ENCODE data around the gene RBFOX2.
"Not testable (repeated sequence)": the region's sequence is repeated elsewhere in the genome, so short reads cannot be mapped to it uniquely, and the experiment has no call there.

RBFOX2 gene

DNA sequence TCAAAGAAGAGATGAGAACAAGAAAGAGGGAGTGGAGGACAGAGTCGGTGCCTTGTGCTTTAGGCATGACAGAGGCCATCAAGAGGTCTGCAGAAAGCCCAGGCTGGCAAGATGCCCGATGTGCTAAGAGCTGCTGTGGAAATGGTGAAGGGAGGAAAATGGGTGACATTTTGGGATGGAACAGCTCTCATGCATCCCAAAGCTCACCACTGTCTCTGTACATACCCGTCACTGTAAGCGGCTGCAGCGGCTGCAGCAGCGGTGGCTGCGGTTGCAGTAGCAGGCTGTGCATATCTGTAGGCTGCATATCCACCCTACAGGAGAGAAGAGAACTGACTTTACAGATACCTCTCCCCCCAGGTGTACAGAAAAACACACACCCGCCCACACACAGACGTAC, 282.4 kb downstream of the RBFOX2 start:
- peaks cover 16% of the 10 kb centered on the region; the same call in 1 of the 2 replicates for H3K36me3 ChIP-seq (ENCODE audit: insufficient read depth, low read length)
- H3K4me1 ChIP-seq (ENCODE audit: insufficient read depth, low read length) = peaks cover 33% of the 10 kb centered on the region
- H3K9ac ChIP-seq (ENCODE audit: low read depth, low read length) = no peak overlapping the region
- H3K9me3 ChIP-seq (ENCODE audit: control insufficient read depth, insufficient read depth, low read length) = no peaks in the 10 kb centered on the region

DNA sequence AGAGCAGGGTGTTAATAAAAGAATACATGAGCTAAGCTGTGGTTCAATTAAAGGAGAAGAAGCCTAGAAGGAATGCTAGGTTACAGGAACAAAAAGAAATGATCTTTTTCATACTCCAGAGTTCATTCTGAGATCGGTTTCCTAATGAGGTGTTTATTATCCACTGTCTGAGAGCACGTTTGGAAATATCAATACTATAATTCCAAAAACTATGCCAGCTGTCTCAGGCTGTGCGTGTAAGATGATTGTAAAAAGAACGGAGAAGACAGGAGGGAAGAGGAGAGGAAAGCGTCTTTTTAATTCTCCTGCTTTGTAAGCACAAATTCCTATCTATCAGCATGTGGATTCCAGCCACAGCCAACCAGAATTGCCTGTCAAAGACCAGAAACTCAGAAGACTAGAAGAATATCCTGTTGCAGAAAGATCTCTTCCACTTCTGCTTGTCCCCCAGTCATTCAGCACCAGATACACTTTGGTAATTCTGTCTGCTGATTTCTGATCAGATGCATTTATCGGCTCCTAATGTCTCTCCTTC, 285.2 kb downstream of the RBFOX2 start:
- H3K9me3 ChIP-seq (ENCODE audit: control insufficient read depth, insufficient read depth, low read length) = no peaks in the 10 kb centered on the region
- peaks cover 17% of the 10 kb centered on the region for H3K4me1 ChIP-seq (ENCODE audit: insufficient read depth, low read length)
- H3K9ac ChIP-seq (ENCODE audit: low read depth, low read length) = no peak overlapping the region
- peaks cover 18% of the 10 kb centered on the region; the same call in 1 of the 2 replicates for H3K36me3 ChIP-seq (ENCODE audit: insufficient read depth, low read length)

DNA sequence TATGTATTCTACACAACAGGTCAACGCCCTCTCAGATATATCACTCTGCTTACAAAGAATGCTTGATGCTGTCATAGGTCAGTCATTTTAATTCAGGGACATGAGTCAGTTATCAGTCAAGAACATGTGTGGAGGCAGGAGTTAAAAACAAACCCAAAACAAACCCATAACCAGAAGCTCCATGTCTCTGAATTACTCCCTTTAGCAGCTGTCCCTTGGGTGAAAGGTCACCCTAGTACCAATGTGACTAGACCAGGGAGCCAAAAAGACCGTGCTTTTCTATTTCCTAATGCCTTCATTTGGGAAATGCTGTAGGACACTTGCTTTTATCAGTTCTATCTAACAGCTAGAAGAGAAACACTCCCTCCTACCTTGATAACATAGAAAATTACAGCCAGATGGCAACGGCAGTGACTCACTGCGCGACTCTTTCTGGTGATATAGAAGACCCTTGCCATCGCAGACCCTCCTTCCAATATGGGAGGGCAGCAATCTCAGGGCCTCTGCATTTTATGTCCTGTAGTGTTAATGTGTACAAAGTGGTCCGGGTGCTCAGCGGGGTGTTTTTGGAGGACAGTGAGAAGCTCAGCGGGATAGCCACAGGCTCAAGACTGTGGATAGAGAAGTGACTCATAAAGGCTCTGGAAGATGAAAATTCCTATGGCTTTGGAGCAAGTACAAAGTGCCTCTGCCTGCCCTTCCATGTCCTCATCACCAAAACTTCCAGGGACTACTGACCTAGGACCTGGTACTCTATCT, 286.1 kb downstream of the RBFOX2 start:
- Histone ChIP-seq H3K9me3 (ENCODE audit: control insufficient read depth, insufficient read depth, low read length) (no peaks in the 10 kb centered on the region), H3K36me3 (ENCODE audit: insufficient read depth, low read length) (peaks cover 19% of the 10 kb centered on the region; the same call in 1 of the 2 replicates), H3K4me1 (ENCODE audit: insufficient read depth, low read length) (peaks cover 9% of the 10 kb centered on the region), H3K9ac (ENCODE audit: low read depth, low read length) (no peak overlapping the region)

DNA sequence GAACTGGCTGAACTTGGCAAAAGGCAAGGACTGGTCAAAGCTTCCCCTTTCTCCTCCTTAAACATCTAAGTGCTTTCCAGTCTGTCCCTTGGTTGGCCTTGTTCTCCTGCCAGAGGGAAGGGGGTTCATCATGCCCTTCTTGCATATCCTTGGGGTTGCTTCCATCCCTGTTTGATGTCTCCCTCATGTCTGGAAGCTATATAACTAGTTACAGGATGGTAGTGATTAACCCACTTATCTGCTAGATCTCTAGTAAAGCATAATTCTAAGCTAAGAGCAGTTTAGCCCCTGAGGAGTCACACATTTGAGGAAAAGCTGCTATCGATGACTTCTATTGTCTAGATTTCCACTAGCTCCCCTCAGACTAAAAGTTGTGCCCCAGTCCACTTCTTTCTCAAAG, 288.0 kb downstream of the RBFOX2 start:
- H3K36me3 ChIP-seq (ENCODE audit: insufficient read depth, low read length) = peaks cover 9% of the 10 kb centered on the region; the same call in 1 of the 2 replicates
- H3K9me3 ChIP-seq (ENCODE audit: control insufficient read depth, insufficient read depth, low read length) = peaks cover 10% of the 10 kb centered on the region
- H3K4me1 ChIP-seq (ENCODE audit: insufficient read depth, low read length) = peaks cover 9% of the 10 kb centered on the region; the same call in 1 of the 2 replicates

DNA sequence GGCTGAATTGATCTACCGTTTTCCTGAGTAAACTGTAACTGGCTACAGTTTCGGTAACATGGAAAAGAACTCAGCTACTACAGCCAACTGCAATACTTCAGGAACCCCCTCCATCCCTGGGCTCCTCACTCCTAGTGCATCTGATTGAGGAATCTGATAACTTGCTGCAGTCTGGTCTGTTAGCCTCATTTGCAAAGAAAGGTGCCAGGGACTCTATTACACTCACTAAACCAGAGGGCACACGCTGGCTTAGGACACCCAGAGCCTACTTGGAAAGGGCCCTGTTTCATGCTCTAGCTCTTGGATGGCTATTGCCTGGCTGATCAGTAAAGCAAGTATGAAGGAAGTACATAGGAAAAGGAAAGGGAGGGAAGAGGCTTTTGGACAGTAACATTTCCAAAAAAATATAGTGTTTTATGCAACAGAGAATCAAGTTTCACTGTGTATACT, 288.7 kb downstream of the RBFOX2 start:
- Histone ChIP-seq H3K9me3 (ENCODE audit: control insufficient read depth, insufficient read depth, low read length) (peaks cover 11% of the 10 kb centered on the region), H3K36me3 (ENCODE audit: insufficient read depth, low read length) (peaks cover 8% of the 10 kb centered on the region; the same call in 1 of the 2 replicates), H3K9ac (ENCODE audit: low read depth, low read length) (no peak overlapping the region), H3K4me1 (ENCODE audit: insufficient read depth, low read length) (peaks cover 9% of the 10 kb centered on the region; the same call in 1 of the 2 replicates)

More for the DNA sequence above, 288.0 kb downstream of the RBFOX2 start:
- no peak overlapping the region for H3K9ac ChIP-seq (ENCODE audit: low read depth, low read length)

DNA sequence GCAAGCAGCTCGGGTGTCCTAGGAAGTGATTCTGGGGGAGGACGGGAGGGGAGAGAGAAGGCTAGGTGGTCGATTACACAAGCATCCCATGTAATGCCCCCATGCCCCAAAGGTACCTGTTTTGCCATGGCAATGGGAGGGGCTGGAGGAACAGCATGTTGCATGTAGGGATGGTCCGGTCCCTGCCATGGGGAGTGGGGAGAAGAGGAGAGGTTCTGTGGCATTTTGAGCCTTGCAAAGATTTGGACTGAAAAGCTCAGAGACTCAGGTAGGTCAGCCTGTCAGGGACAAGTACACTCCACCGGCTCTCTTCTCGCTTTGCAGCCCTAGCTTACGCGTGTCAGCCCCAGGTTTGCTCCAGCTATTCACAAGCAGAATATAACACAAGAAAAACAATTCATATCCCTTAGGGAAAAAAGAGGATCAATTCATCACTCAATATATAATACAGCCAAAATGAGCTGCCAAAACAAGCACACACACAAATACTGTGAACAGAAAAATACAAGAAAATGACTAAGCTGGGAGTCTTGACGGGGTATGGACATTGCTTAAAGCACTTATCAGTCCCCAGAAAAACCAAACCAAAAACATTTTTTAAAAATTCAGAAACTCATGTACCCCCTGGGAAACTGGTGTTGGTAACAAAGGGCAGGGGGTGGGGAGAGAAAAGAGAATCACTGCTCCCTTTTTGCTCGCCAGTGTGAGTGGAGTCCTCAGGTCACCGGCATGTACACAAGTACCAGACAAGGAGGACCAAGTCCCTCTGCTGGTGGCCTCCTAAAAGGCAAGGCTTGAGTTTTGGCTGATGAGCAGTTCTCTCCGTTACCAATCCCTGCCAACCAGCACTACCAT, 289.3 kb downstream of the RBFOX2 start:
- Histone ChIP-seq H3K9ac (ENCODE audit: low read depth, low read length) (no peak overlapping the region), H3K4me1 (ENCODE audit: insufficient read depth, low read length) (peaks cover 9% of the 10 kb centered on the region; the same call in 1 of the 2 replicates), H3K36me3 (ENCODE audit: insufficient read depth, low read length) (peaks cover 8% of the 10 kb centered on the region; the same call in 1 of the 2 replicates), H3K9me3 (ENCODE audit: control insufficient read depth, insufficient read depth, low read length) (peaks cover 11% of the 10 kb centered on the region)

DNA sequence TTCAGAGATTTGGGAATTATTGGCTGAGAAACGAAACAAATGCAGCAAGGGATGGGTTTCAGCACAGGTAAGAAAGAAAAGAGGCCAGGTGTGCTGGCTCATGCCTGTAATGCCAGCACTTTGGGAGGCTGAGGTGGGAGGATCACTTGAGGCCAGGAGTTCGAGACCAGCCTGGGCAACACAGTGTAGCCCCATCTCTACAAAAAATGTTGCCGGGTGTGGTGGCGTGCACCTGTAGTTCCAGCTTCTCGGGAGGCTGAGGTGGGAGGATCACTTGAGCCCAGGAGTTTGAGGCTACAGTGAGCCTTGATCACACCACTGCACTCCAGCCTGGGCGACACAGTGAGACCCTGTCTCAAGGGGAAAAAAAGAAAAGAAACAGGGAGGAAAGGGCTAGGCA, 290.7 kb downstream of the RBFOX2 start:
- not testable (repeated sequence) for H3K36me3 ChIP-seq (ENCODE audit: insufficient read depth, low read length); H3K9ac ChIP-seq (ENCODE audit: low read depth, low read length); H3K4me1 ChIP-seq (ENCODE audit: insufficient read depth, low read length)
- H3K9me3 ChIP-seq (ENCODE audit: control insufficient read depth, insufficient read depth, low read length) = peaks cover 11% of the 10 kb centered on the region

DNA sequence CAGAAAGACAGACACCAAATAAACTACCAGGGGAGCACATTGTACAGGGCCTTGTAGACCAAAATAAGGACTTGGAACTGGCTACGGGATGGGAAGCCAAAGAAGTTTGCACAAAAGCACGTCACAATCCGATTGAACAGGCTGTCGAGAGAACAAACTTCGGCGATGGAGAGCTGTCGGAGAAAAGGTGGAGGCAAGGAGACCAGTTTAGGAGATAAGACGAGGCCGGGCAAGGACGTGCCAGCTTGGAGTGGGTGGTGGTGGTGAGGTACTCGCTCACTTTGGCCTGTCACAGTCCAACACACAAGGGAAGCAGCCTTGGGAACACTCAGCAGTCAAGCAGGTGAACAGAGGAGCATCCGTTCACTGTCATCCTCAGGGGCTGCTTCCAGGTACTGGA, 291.9 kb downstream of the RBFOX2 start:
- H3K36me3 ChIP-seq (ENCODE audit: insufficient read depth, low read length) = peaks cover 2% of the 10 kb centered on the region; the same call in 1 of the 2 replicates
- no peak overlapping the region for H3K9ac ChIP-seq (ENCODE audit: low read depth, low read length)
- H3K9me3 ChIP-seq (ENCODE audit: control insufficient read depth, insufficient read depth, low read length) = peaks cover 11% of the 10 kb centered on the region
- no peaks in the 10 kb centered on the region for H3K4me1 ChIP-seq (ENCODE audit: insufficient read depth, low read length)

DNA sequence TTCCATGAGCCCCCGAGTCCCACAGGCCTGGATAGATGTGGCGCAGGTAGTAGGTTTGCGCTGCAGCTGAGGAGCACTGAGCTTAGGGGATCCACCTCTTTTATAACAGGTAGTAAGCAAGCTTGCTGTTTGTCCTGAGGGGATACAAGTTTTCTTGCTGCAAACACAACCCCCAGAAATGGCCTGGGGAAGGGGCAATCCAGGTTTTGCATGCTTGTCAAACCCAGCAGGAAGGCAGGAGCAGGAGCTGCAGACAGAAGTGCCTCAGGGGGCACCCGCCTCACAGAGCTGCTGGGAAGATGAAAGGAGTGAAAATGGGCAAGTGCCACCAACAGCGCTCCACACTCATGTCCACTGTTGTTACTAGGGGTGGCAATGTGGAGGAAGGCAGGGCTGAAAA, 292.5 kb downstream of the RBFOX2 start:
- Histone ChIP-seq H3K9me3 (ENCODE audit: control insufficient read depth, insufficient read depth, low read length) (peaks cover 11% of the 10 kb centered on the region), H3K36me3 (ENCODE audit: insufficient read depth, low read length) (0 out of 2 replicates have a peak, but pooled peaks cover 2% of the 10 kb centered on the region), H3K4me1 (ENCODE audit: insufficient read depth, low read length) (no peaks in the 10 kb centered on the region), H3K9ac (ENCODE audit: low read depth, low read length) (no peak overlapping the region)

DNA sequence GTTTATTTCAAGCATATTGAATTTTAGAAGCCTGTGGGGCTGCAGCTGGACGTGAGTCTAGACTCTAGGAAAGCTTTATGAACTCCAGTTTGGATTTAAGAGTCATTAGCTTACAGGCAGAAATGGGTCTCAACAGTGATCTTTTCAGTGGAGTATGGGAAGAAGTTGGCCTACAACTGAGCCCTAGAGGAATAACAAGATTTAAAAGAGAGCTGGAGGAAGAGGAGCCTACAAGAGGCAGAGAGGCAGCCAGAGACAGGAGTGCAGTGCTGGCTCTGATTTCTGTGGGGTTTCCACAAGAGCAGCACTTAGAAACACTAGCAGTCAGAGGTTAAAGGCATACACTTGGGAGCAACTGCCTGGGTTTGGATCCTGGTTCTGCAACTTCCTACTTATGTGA, 293.1 kb downstream of the RBFOX2 start:
- Histone ChIP-seq H3K9me3 (ENCODE audit: control insufficient read depth, insufficient read depth, low read length) (peaks cover 11% of the 10 kb centered on the region), H3K9ac (ENCODE audit: low read depth, low read length) (no peak overlapping the region), H3K36me3 (ENCODE audit: insufficient read depth, low read length) (0 out of 2 replicates have a peak, but pooled peaks cover 2% of the 10 kb centered on the region), H3K4me1 (ENCODE audit: insufficient read depth, low read length) (no peaks in the 10 kb centered on the region)

DNA sequence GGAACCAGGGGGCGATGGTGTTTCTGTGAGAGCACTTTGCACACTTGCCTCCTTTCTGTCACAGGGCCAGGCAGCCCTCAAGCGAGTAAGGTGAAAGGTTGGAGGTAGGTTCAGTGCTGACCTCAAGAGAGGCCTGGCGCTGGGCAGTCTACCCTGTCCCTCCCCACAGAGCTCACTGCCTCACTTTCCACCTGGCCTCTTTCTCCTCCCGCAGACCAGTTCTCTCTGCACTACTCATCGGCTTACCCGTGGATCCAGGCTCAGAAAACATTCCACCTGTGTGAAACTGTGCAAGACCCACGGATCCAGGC, 294.2 kb downstream of the RBFOX2 start:
- H3K9ac ChIP-seq (ENCODE audit: low read depth, low read length) = no peak overlapping the region
- 0 out of 2 replicates have a peak, but pooled peaks cover 2% of the 10 kb centered on the region for H3K36me3 ChIP-seq (ENCODE audit: insufficient read depth, low read length)
- H3K9me3 ChIP-seq (ENCODE audit: control insufficient read depth, insufficient read depth, low read length) = peaks cover 11% of the 10 kb centered on the region
- no peaks in the 10 kb centered on the region for H3K4me1 ChIP-seq (ENCODE audit: insufficient read depth, low read length)

DNA sequence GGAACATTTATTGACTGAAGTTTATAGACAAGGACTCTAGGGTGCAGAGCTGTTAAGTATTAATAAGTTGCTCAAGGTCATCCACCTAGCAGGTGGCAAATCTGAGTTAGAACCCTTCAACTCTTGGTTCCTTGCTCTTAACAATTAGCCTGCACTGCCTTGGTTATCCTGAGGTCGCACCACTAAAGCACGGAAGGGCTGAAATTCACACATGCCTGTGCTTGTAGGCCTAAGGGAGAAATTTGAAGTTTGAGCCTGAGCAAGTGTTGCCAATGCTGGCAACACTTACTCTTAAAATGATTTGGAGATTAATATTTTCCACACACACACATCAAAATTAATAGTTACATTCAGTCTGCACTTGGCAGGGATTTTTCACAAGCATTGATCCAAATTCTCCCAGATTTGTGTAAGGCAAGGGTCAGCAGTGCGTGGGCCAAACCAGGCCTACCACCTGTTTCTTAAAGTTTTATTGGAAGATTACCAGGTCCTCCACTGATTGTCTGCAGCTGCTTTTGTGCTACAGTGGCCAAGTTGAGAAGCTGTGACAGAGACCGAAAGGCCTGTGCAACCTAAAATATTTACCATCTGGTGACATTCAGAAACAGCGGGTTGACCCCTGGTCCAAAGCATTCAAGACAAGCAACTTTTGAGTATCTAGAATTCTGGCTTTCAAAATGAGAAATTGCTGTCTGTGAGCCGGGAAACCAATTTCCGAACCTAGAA, 294.7 kb downstream of the RBFOX2 start:
- Histone ChIP-seq H3K9ac (ENCODE audit: low read depth, low read length) (no peak overlapping the region), H3K9me3 (ENCODE audit: control insufficient read depth, insufficient read depth, low read length) (peaks cover 11% of the 10 kb centered on the region), H3K4me1 (ENCODE audit: insufficient read depth, low read length) (no peaks in the 10 kb centered on the region), H3K36me3 (ENCODE audit: insufficient read depth, low read length) (0 out of 2 replicates have a peak, but pooled peaks cover 2% of the 10 kb centered on the region)

DNA sequence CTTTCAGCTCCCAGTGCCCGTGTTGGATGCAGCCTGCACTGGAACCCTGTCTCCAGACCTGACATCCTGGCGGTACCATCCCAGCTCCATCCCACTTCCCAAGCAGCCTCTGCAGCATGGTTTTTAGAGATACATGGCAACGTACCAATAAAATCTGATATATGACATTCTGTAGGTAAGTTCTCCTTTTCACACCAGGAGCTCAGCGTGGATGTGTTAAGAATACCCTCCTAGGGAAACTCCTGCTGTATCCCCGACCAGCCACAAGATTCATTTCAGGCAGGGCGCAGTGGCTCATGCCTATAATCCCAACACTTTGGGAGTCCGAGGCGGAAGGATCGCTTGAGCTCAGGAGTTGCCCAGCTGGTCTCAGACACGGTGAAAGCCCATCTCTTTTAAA, 295.6 kb downstream of the RBFOX2 start:
- peaks cover 11% of the 10 kb centered on the region for H3K9me3 ChIP-seq (ENCODE audit: control insufficient read depth, insufficient read depth, low read length)
- no peak overlapping the region for H3K9ac ChIP-seq (ENCODE audit: low read depth, low read length)
- no peaks in the 10 kb centered on the region for H3K4me1 ChIP-seq (ENCODE audit: insufficient read depth, low read length)
- H3K36me3 ChIP-seq (ENCODE audit: insufficient read depth, low read length) = no peaks in the 10 kb centered on the region

DNA sequence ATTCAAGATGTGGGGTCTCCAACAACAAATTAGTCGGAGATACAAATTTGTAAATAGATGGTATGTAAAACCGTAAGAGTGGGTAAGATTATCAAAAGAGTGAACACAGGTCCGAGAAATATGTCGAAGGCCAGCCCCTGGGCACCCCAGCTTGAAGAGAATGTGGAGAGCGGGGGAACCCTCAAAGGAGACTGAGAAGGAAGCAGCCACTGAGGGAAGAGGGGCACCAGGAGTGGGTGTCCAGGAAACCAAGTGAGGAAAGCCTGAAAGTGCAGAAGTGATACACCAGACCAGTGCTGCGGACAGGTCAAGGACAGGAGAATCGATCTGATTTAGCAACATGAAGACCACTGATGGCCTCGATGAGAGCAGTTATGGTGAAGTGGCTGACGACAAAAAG, 296.5 kb downstream of the RBFOX2 start:
- Histone ChIP-seq H3K9ac (ENCODE audit: low read depth, low read length) (no peak overlapping the region), H3K9me3 (ENCODE audit: control insufficient read depth, insufficient read depth, low read length) (peaks cover 11% of the 10 kb centered on the region), H3K4me1 (ENCODE audit: insufficient read depth, low read length) (no peaks in the 10 kb centered on the region), H3K36me3 (ENCODE audit: insufficient read depth, low read length) (no peaks in the 10 kb centered on the region)
